Stimulated activated CD8-positive, alpha-beta memory T cell treated with anti-CD3 and anti-CD28 coated beads, Interleukin-7, amount 100 ng/mL, for 1 hour (primary cell): Measurements from ENCODE around the gene FAR2.
"Not testable (repeated sequence)": the region's sequence is repeated elsewhere in the genome, so short reads cannot be mapped to it uniquely, and the experiment has no call there.

Experiments
- DNase-seq, 2 donors: peaks; one replicate each; pipeline ENCODE4 v3.0.0-alpha.2; 2020; ENCODE audit warnings: low read depth in 2 of 2

FAR2 gene

DNA sequence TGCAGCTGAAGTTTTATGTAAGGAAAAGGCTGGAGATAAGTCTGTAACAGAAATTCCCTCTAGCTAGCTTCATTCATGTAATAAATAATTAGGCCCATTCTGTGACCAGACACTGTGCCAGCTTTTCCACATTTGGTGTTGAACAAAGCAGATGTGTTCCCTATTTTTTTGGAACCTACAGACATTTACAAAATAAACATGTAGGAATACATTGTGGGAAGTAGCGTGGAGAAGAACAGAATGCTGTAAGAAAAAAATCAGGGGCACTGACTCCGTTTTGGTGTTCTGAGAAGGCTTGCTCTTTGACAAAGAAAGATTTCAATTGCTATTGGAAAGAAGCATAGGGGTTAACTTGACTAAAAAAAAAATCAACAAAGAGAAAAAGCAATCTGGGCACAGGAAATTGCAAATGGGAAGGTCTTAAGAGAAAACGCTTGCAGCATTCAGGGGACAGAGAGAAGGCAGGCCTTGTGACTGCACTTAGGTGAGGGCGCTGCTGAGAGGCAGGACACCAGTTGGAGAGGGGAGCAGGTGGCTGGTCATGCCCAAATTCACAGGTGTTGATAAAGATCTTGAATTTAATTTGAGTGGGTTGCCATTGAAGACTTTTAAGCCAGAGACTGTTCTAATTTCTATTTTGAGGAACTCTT, 4.0 kb downstream of the FAR2 start:
- DNase-seq = no peak

DNA sequence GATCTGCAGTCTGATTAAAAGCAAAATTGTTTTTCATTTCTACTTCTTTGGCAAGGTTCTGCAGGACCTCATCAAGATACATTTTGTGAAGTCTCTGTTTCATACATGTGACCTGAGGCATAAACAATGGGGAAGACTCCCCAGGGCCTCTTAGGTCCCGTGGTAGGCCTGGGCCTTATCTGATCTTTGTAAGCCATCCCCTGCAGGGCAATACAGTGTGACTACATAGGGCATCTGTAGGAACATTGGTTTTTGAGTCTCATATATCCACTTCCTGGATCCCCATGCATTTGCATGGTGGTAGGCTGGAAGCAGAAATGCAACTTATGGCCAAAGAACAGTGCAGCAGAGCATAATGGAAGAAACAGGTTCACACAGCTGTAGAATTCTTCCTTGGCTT, 6.0 kb downstream of the FAR2 start:
- no peak for DNase-seq

DNA sequence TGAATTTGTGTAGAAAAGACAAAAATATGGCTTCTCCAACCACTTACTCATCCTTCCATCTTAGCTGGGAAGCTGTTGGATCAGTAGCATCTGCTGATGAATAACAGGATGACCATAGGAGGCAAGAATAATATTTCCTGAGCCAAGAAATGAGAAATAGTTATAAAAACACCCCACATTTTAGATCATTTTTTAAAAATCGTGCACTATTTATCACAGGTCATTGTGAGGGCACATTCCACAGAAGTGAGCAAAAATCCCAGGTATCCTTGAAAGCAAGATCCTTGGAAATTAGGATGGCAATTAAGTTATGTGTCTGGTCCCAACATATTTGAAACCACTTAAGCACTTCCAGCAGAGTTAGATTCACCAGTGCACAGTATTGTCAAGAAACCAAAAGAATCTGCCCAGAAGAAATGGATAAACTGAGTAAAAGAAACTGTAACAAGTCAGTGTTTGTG, 8.4 kb downstream of the FAR2 start:
- no peak for DNase-seq

DNA sequence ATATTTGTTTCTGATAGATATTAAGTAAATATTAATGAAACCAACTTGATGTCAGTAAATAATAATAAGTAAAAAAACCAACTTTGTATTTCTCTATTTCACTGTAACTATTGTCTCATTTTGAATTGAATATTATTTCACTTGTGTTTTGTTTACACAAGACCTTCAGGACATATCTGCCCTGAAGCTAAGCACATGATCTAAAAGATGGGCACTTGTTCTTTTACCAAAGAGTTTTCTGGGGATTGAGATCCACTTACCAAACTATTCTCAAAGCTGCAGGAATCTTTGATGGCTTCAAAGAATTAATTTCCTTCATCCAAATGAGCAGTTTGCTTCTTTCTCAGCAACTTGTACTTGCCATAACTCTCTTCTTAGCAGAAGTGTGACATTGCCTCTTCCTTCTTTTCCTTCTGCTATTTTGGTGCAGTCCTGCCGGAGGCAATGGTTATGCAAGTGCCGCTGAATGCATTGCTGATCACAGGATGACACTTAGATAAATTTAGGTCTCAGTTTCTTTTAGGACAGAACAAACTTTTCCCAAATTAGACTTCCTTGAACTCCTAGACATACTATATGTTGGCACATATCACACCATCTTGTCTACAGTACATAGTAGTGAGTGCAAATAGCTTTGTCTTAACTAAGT, 9.2 kb downstream of the FAR2 start:
- DNase-seq = no peak

DNA sequence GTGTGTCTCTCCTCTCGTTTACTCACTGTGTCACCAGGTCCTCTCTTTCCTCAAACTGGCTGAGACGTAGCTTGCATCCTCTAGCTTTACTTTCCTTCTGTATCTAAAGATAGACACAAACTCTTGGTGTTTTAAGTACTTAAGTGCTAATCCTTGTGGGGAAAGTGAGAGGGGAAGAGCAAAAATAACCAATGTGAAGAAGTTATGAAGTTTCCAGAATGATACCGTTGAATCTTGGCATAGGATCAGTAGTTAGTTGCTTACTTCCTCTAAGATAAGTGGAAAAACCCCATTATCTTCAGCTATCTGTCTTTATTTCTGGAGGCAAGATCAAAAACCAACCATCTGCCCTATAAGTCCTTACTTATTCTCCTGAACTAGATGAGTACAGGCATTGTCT, 10.6 kb downstream of the FAR2 start:
- no peak for DNase-seq

DNA sequence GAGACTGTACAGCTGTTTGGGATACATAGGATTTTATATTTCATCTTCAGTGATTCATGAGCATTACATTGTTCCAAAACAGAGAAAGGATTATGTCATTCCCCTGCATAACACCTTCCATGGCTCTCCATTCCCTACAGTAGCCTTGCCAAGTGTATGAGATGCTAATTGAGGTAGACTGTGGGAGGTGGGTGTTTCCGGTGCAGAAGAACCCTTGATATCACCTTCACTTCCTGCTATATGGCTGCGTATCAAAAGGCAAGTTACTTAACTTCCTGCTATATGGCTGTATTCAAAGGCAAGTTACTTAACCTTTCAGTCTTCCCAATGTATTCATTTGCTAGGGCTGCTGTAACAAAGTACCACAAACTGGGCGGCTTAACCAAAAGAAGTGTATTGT, 11.2 kb downstream of the FAR2 start:
- no peak for DNase-seq

DNA sequence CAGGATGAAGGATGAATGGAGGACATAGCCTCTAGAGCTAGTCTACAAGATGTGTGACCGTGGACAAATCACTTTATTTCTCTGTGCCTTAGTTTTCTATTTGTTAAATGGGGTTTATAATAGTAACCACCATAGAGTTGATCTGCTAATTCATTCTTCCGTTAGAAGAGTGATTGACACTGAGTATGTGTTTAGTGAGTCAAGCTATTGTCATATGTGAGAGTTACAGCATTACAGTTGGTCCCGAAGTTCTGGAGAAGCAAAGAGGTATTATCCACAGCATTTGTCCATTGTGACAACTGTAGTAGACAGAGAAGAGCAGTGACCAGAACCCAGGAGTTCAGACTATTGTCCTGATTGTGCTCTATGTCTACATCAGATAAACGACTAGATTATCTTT, 14.1 kb downstream of the FAR2 start:
- no peak for DNase-seq

DNA sequence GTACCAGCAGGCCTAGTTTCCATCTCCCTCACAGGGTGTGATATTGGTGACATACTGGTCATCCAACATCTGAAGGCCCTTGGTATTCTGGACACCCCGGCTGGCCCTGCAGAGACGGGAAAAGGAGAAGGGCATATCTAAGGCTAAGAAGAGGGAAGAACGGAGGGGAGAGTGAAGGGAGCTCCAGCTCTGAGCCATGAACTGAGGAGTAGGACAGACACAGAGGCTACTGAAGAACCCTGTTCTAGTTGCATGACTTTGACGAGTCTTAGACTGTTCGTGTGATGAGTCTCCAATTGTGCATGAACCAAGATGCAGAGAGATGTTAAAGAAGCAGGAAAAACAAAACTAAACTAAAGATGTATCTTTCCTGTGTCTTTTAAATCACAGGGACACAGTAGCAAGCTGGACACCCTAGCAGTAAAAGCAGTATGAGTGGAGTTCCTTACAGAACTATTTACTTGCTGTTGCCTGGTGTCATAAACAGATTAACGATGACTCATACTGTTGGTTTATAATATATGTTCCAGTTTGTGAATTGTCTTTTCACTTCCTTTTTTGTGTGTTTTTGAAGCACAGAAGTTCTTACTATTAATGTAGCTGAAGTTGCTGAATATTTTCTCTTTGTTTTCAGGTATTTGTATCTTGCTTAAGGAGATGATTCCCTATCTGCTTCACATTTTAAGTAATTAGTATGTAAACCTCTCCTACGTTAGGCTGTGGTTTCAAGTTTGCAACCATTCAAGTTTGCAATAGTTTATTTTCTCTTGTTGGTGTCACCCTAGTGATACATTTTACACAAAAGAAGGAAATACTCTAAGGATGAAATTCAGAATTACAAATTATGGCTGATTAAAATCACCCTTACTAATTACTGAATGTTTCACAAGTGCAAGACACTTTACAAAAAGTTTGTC, 15.7 kb downstream of the FAR2 start:
- DNase-seq = no peak

DNA sequence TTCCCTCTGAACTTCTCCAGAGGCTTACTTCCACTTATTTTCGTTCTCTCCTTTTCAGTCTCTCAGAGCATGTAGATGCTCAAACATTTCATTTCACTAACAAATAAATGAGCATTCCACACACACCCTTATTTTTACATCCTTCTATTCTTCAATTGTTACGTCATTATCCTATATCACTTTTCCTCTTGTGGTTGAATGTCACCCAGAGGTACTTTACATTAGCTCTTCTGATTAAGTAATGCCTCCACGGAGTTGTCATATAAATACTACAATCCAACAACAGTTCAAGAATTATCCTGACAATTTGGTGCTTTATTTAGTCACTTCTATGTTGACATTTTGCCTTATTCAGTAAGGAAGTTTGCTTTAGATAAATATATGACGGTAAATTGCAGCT, 18.4 kb downstream of the FAR2 start:
- no peak for DNase-seq

DNA sequence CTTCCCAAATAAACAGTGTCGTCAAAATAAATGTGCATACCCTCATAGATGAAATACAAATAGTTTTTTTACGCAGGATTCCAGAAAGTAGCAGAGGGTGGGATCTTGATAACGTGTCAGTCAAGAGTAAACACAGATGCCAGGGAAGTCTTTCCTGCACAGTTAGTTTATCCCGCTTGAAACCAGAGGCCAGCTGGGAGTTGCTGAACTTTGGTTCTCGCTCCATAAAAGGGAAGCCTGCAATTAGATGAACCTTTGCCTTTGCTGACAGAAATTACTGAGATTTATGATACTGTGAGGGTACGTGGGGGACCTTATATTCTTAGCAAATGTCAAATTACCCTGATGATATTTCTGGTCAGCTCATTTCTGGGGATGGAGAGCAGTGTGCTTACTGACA, 18.9 kb downstream of the FAR2 start:
- DNase-seq = no peak

DNA sequence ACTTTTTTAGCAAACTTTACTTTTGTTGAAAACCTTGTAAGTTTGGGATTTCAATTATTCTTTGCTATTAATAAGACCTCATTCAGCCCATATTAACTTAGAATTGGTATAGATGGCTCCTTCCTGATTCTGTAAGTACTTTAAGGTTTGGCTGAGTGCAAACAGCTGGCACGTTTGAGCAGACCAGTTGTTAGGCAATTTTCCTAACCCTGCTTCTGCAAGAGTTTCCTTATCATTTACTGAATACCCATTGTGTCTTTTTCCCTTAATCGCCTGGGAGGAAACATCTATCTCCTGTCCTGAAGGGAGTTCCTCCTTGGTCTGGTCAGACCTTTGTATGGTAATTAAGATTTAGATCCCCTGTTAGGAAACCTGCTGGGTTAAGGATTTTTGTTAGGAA, 20.9 kb downstream of the FAR2 start:
- DNase-seq = not testable (repeated sequence)

DNA sequence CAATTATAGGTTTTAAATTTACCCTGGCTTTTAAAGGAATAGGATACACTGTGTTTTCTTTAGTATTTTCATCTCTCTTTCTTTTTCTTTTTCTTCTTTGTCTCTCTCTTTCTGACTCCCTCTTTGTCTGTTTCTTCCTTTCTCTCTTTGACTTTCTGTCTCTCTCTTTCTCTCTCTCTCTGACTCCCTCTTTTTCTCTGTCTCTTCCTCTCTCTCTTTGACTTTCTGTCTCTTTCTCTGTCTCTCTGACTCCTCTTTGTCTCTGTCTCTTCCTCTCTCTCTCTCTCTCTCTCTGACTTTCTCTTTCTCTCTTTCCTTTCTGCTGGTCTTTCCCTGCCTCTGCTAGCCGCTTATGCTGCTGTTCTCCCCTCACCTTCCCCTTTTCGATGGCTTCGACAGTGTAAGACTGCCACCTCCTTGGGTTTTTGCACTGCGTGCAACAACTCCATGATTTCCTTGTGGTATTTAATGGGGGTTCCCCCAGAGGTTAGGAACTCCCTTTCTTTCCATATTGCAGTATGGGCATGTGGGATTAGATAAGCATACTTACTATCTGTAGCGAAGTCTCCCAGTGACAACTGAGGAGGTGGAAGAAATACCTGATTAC, 21.5 kb downstream of the FAR2 start:
- not testable (repeated sequence) for DNase-seq

DNA sequence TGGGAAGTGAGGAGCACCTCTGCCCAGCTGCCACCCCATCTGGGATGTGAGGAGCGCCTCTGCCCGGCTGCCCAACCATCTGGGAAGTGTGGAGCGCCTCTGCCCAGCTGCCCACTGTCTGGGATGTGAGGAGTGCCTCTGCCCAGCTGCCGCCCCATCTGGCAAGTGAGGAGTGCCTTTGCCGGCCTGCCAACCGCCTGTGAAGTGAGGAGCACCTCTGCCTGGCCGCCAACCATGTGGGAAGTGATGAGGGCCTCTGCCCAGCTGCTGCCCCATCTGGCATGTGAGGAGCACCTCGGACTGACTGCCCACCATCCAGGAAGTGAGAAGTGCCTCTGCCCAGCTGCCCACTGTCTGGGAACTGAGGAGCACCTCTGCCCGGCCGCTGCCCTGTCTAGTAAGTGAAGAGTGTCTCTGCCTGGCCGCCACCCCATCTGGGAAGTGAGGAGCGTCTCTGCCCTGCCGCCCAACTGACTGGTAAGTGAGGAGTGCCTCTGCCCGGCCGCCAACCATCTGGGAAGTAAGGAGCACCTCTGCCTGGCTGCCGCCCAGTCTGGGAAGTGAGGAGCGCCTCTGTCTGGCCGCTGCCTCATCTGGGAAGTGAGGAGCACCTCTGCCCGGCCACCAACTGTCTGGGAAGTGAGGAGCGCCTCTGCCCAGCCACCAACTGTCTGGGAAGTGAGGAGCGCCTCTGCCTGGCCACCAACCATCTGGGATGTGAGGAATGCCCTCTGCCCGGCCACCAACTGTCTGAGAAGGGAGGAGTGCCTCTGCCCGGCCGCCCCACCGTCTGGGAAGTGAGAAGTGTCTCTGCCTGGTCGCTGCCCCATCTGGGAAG, 22.6 kb downstream of the FAR2 start:
- no peak for DNase-seq

DNA sequence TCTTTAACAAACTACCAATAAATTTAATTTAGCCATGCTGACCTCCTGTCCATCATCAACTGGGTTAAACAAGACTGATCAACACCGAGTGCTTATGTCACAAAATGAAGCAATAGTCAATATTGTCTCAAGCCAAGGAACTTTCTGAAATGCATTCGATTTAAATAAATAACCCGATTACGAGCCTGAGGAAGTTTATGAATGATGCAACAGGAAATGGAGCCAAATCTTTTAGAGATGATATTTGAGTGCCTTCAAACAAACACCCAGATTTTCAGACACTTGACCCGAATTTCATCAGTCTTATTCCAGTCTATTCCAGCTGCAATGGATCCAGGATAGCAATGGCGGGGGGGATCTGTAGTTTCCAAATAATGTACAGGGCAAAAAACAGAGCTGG, 27.9 kb downstream of the FAR2 start:
- DNase-seq = no peak

DNA sequence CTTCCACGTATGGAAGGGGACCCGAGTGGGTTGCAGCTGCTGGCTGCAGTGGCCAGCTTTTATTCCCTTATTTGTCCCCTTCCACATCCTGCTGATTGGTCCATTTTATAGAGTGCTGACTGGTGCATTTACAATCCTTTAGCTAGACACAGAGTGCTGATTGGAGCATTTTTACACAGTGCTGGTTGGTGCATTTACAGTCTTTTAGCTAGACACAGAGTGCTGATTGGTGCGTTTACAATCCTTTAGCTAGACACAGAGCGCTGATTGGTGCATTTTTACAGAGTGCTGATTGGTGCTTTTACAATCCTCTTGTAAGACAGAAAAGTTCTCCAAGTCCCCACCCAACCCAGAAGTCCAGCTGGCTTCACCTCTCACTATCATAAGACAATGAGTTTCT, 33.2 kb downstream of the FAR2 start:
- DNase-seq = not testable (repeated sequence)

DNA sequence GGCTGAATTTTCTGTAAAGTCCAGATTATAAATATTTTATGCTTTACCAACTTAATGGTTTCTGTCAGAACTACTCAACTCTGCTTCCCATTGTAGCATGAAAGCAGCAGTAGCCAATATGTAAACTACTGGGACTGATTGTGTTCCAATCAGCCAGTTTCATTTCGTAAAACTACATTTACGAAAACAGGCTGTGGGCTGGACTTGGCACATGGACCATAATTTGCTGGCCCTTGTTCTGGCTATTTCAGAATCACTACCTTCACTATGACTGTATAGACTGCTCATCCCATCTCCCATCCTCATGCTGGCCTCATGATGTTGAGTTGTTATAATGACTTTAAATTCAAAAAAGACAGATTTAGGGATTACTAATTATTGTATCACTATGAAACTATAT, 38.7 kb downstream of the FAR2 start:
- no peak for DNase-seq

DNA sequence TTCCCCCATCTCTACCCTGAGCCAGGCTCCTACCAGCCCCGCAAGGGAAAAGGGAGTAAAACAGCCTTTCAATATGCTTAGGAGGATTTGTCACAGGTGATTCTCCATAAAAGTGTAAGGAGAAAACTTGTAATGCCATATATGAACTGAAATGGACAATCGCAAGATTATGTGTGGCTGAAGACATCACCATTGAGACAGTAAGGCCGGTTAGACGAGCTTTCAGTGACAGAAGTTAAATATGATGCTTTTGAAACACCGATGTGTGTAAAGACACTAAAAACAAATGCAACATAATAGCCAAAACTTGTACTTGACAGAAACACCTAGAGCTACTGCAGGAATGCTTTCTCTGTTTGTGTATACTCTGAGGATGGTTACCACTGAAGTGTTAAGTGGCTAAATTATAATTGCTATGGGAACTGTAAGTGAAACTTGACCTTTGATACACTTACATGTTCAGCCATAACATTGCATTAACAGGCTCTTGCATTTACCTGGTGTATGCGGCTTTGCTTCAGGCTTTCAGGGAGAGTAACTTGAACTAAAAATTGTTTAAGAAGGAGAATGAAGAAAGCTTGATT, 42.3 kb downstream of the FAR2 start:
- DNase-seq = no peak

DNA sequence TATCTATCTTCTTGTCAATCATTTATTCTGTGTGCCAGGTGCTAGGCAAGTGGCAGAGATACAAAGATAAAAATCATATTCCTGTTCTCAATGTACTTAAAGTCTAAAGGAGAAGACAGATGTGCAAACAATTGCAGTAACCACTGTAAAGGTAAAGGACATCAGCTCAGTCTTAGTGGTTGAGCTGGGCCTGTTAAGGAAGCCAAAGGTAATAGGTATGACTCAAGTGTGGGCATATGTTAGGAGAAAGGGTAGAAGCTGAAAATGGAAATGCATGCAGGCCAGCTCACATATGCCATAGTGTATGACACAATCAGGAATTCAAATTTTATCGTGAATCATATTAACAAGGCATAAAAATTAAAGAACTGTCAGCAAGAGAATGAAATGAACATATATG, 49.8 kb downstream of the FAR2 start:
- DNase-seq = no peak

DNA sequence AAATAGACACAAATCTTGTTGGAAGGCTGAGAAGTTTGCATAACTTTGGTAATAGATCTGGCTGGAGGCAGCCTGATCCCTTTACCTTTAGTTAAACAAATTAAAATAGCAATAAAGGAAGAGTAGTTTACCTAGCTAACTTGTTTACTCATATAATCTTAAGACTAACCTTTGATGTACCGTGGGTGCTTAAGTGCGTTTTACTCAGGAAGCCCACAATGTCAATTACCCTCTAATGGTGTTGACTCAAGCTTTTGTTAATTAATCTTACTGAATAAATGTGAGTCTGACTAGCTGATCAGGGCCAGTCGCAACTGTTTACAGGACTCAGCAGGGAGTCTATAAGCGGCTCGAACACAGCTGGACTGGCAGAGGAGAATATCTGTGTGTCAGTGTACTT, 51.5 kb downstream of the FAR2 start:
- DNase-seq = no peak

DNA sequence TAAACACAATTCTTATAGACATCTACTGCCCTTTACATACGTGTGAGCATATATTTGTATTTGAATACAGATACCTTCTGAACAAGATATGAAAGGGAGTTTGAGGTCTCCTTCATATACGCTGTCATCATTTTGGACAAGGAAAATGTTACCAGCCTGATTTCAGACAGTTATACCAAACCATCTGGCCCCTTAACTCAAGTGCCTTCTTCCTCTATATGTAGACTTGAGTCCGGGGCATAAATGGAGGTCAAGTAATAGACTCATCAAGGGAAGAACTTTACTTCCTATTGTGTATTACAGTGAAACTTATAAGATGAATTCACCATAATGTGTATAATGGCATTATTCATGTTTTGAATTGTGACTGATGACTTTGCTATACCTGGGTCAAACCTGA, 52.2 kb downstream of the FAR2 start:
- DNase-seq = no peak

DNA sequence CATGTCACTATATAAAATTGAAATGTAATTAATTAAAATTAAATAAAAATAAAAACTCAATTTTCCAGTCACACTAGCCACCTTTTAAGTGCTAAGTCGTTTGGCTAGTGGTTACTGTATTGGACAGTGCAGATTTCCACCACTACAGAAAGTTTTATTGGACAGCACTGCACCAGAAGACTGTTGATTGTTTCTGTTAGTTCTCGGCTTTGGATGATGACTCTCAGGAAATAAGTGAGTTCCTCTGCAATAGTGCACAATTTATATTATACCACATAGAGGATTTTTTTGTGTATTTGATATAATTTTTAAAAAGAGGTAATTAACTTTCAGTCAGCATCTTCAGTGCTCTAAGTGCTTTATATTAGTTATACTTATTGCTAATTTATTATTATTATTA, 52.7 kb downstream of the FAR2 start:
- DNase-seq = no peak
